Measurements from ENCODE around the gene MACROD2.

Gene MACROD2

GRCh38 chr20:15655295-15655874 lies 1660.1 kb downstream of the MACROD2 start:
- no peaks in the 10 kb centered on the region for H3K9me2 ChIP-seq (replicated peaks; ENCODE audit: insufficient read depth, low read length)
- no peak overlapping the region for H3K4me3 ChIP-seq (ENCODE audit: insufficient read depth, low read length, poor library complexity, severe bottlenecking)
- no peak overlapping the region for H2AFZ ChIP-seq (ENCODE audit: low read depth, low read length, severe bottlenecking)
- no peaks in the 10 kb centered on the region for H3K79me2 ChIP-seq (ENCODE audit: insufficient read depth, low read length)
- H3F3A ChIP-seq (ENCODE audit: insufficient read depth), result no peaks in the 10 kb centered on the region
- H3K9me3 ChIP-seq (ENCODE audit: insufficient read depth, low read length), result no peaks in the 10 kb centered on the region
- H3K27ac ChIP-seq (ENCODE audit: low read depth, low read length), result no peak overlapping the region
- H3K9ac ChIP-seq (ENCODE audit: low read length), result no peak overlapping the region
- no peaks in the 10 kb centered on the region for H4K20me1 ChIP-seq (ENCODE audit: low read depth, low read length)
- H3K4me2 ChIP-seq (ENCODE audit: low read depth, low read length, poor library complexity, severe bottlenecking), result no peak overlapping the region
- H3K27me3 ChIP-seq (ENCODE audit: low read length), result no peaks in the 10 kb centered on the region
- TF ChIP-seq CTCF (IDR thresholded peaks at IDR 0.05; ENCODE audit: insufficient read depth, low read length, poor library complexity, severe bottlenecking) (no peak), EZH2phosphoT487 (conservative IDR thresholded peaks at IDR 0.05; ENCODE audit: low read length) (no peak)
- no peaks in the 10 kb centered on the region for H3K36me3 ChIP-seq (ENCODE audit: low read length)

- Histone ChIP-seq H3K36me3 (ENCODE audit: low read length) (no peaks in the 10 kb centered on the region), H3K27me3 (ENCODE audit: low read length) (no peaks in the 10 kb centered on the region), H3K4me3 (ENCODE audit: insufficient read depth, low read length, poor library complexity, severe bottlenecking) (no peak overlapping the region), H2AFZ (ENCODE audit: low read depth, low read length, severe bottlenecking) (no peak overlapping the region), H4K20me1 (ENCODE audit: low read depth, low read length) (no peaks in the 10 kb centered on the region), H3K79me2 (ENCODE audit: insufficient read depth, low read length) (no peaks in the 10 kb centered on the region), H3K4me2 (ENCODE audit: low read depth, low read length, poor library complexity, severe bottlenecking) (no peak overlapping the region), H3K9ac (ENCODE audit: low read length) (no peak overlapping the region), H3K27ac (ENCODE audit: low read depth, low read length) (no peak overlapping the region), H3K9me3 (ENCODE audit: insufficient read depth, low read length) (no peaks in the 10 kb centered on the region), H3K9me2 (replicated peaks; ENCODE audit: insufficient read depth, low read length) (no peaks in the 10 kb centered on the region), H3F3A (ENCODE audit: insufficient read depth) (no peaks in the 10 kb centered on the region)
- TF ChIP-seq CTCF (IDR thresholded peaks at IDR 0.05; ENCODE audit: insufficient read depth, low read length, poor library complexity, severe bottlenecking) (no peak), EZH2phosphoT487 (conservative IDR thresholded peaks at IDR 0.05; ENCODE audit: low read length) (no peak)
These were observed 1660.8 kb downstream of the MACROD2 start for GRCh38 chr20:15656124-15656523.

GRCh38 chr20:15658295-15658694 lies 1663.0 kb downstream of the MACROD2 start:
- Histone ChIP-seq H4K20me1 (ENCODE audit: low read depth, low read length) (no peaks in the 10 kb centered on the region), H3K9me3 (ENCODE audit: insufficient read depth, low read length) (no peaks in the 10 kb centered on the region), H3K36me3 (ENCODE audit: low read length) (no peaks in the 10 kb centered on the region), H3K9me2 (replicated peaks; ENCODE audit: insufficient read depth, low read length) (no peaks in the 10 kb centered on the region), H3K9ac (ENCODE audit: low read length) (no peak overlapping the region), H3K27me3 (ENCODE audit: low read length) (no peaks in the 10 kb centered on the region), H3K4me3 (ENCODE audit: insufficient read depth, low read length, poor library complexity, severe bottlenecking) (no peak overlapping the region), H3K4me2 (ENCODE audit: low read depth, low read length, poor library complexity, severe bottlenecking) (no peak overlapping the region), H3K79me2 (ENCODE audit: insufficient read depth, low read length) (no peaks in the 10 kb centered on the region), H3F3A (ENCODE audit: insufficient read depth) (no peaks in the 10 kb centered on the region), H3K27ac (ENCODE audit: low read depth, low read length) (no peak overlapping the region), H2AFZ (ENCODE audit: low read depth, low read length, severe bottlenecking) (no peak overlapping the region)
- no peak for TF ChIP-seq EZH2phosphoT487 (conservative IDR thresholded peaks at IDR 0.05; ENCODE audit: low read length)
- no peak for TF ChIP-seq CTCF (IDR thresholded peaks at IDR 0.05; ENCODE audit: insufficient read depth, low read length, poor library complexity, severe bottlenecking)
